OCI-LY3 (cell line): ENCODE results near the gene CXCL13.

Source experiments
- EZH2phosphoT487 ChIP-seq: fragments of 200-600 bp; shearing (Covaris generic); IDR thresholded peaks from 2 replicates; pipeline ENCODE4 v1.6.1; 2018; ENCODE audit warnings: antibody characterized with exemption, mixed run types, low read depth
- TF ChIP-seq, protein P1 (sequence below): fragments of 200-600, 300-600 bp; sonication (generic); IDR thresholded peaks from 2 replicates; pipeline ENCODE4 v1.5.1; 2014; ENCODE audit warnings: antibody characterized with exemption, low read length, low read depth

DNA sequence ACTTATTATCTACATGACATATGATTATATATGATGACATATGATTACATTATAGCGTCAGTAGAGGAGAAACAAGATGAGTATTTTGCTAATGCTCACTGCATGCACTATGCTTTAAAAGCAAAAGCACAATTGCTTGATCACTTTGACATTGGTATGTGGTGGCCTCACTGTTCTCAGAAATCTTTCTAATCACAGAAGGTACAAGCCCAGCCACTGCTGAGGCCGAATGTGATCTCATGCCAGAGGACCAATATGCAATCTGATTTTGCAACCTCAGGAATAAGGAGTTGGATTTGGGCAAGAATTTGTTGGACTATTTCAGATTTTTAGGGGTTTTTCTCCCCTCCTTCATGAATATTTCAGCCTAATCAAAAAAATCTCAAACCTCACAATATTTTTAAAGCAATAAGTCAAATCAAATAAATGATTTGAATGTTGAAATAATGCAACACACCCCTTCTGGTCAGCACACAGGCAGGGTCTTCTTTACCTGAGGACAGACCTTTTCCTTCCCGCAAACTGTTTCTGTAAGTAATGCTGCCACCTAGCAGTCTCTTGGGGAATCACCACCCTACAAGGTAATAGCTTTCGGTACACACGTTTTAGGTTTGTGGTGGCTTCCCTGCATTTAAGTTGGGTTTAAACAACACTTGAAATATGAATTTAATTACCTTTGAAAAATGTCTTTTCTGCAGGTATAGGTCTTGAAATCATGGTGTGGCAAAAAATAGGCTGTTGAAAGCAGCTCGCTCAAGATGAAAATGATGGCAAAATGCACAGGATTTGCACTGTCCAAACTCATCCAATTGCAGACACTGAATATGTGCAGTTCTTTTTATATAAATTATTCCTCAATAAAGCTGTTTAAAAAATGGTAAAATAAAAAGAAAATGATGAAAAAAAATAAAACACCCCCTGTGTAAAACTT lies 4.8 kb upstream of the CXCL13 start:
- TF ChIP-seq, protein P1, sequence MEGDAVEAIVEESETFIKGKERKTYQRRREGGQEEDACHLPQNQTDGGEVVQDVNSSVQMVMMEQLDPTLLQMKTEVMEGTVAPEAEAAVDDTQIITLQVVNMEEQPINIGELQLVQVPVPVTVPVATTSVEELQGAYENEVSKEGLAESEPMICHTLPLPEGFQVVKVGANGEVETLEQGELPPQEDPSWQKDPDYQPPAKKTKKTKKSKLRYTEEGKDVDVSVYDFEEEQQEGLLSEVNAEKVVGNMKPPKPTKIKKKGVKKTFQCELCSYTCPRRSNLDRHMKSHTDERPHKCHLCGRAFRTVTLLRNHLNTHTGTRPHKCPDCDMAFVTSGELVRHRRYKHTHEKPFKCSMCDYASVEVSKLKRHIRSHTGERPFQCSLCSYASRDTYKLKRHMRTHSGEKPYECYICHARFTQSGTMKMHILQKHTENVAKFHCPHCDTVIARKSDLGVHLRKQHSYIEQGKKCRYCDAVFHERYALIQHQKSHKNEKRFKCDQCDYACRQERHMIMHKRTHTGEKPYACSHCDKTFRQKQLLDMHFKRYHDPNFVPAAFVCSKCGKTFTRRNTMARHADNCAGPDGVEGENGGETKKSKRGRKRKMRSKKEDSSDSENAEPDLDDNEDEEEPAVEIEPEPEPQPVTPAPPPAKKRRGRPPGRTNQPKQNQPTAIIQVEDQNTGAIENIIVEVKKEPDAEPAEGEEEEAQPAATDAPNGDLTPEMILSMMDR = peak; percentile 92
- no peak for TF ChIP-seq EZH2phosphoT487
